HFFc6 (cell line): ENCODE data around the gene TRIM40. TPM values are rescaled to one million over a fixed set of nuclear protein-coding genes. Genes with fewer than 3 reads are reported as not detected.

Source experiments
- DNase-seq: peaks from one replicate; pipeline ENCODE4 v3.0.0-alpha.2; 2018
- H3K27ac Mint-ChIP-seq: 2 replicates; pipeline ENCODE4 v1.8.0; 2020; ENCODE audit warnings: mild to moderate bottlenecking, mixed read lengths
- H3K27me3 Mint-ChIP-seq: 2 replicates; pipeline ENCODE4 v1.8.0; 2021; ENCODE audit warnings: mild to moderate bottlenecking, moderate library complexity, mixed read lengths; ENCODE audit not compliant: insufficient read depth
- H3K36me3 Mint-ChIP-seq: 2 replicates; pipeline ENCODE4 v1.8.0; 2021; ENCODE audit warnings: low read depth, mixed read lengths
- H3K4me1 Mint-ChIP-seq: 2 replicates; pipeline ENCODE4 v1.8.0; 2020; ENCODE audit warnings: low read depth, mixed read lengths
- H3K4me3 Mint-ChIP-seq: 2 replicates; pipeline ENCODE4 v1.8.0; 2020; ENCODE audit warnings: mild to moderate bottlenecking, moderate library complexity, mixed read lengths
- H3K9me3 Mint-ChIP-seq: 2 replicates; pipeline ENCODE4 v1.8.0; 2020; ENCODE audit warnings: mild to moderate bottlenecking, mixed read lengths
- CTCF ChIP-seq: fragments of 200-600 bp; sonication (generic); IDR thresholded peaks from 2 replicates; pipeline ENCODE4 v1.5.0; 2021; ENCODE audit warnings: antibody characterized with exemption, mild to moderate bottlenecking
- total RNA-seq, 6 experiments: library from RNA; stranded (reverse); fragmentation: NEBNext Ultra II Directional; extraction: Animal tissue kit (Norgen Biotek cat#: 25700); gene quantifications; 2 replicates in 1 of 6; 3 replicates in 5 of 6; pipeline ENCODE4 v1.2.3, GENCODE V29; 2021

Gene TRIM40
- total RNA-seq, 6 experiments from 2014 or later, result not detected

- Mint-ChIP-seq H3K4me1 (no peaks in the 10 kb centered on the region; the same call in 1 of the 2 replicates), H3K9me3 (no peaks in the 10 kb centered on the region), H3K36me3 (no peaks in the 10 kb centered on the region), H3K4me3 (no peak overlapping the region), H3K27me3 (peaks cover 34% of the 10 kb centered on the region), H3K27ac (no peak overlapping the region)
- DNase-seq, result no peak
- TF ChIP-seq CTCF, result no peak
Observed at GRCh38 chr6:30147096-30147495, 11.2 kb downstream of the TRIM40 start.

- Mint-ChIP-seq H3K36me3 (no peaks in the 10 kb centered on the region), H3K4me1 (peaks cover under 1% of the 10 kb centered on the region), H3K27ac (no peak overlapping the region), H3K27me3 (peaks cover 37% of the 10 kb centered on the region), H3K9me3 (no peaks in the 10 kb centered on the region), H3K4me3 (no peak overlapping the region)
- TF ChIP-seq CTCF, result peak; percentile 34
- no peak for DNase-seq
Observed at GRCh38 chr6:30149234-30149633, 13.3 kb downstream of the TRIM40 start.

- Mint-ChIP-seq H3K36me3 (no peaks in the 10 kb centered on the region), H3K27me3 (peaks cover 37% of the 10 kb centered on the region), H3K4me3 (no peak overlapping the region), H3K27ac (no peak overlapping the region), H3K9me3 (no peaks in the 10 kb centered on the region), H3K4me1 (peaks cover 8% of the 10 kb centered on the region)
- DNase-seq, result no peak
- TF ChIP-seq CTCF, result no peak
Observed at GRCh38 chr6:30149858-30150550, 14.1 kb downstream of the TRIM40 start.

GRCh38 chr6:30150671-30151395 is 14.9 kb downstream of the TRIM40 start:
- H3K27me3 Mint-ChIP-seq, result peaks cover 37% of the 10 kb centered on the region
- TF ChIP-seq CTCF, result no peak
- H3K36me3 Mint-ChIP-seq, result no peaks in the 10 kb centered on the region
- peaks cover 17% of the 10 kb centered on the region for H3K4me1 Mint-ChIP-seq
- DNase-seq, result no peak
- no peak overlapping the region for H3K27ac Mint-ChIP-seq
- H3K4me3 Mint-ChIP-seq, result no peak overlapping the region
- no peaks in the 10 kb centered on the region for H3K9me3 Mint-ChIP-seq

- no peak for TF ChIP-seq CTCF
- H3K36me3 Mint-ChIP-seq, result no peaks in the 10 kb centered on the region
- no peak overlapping the region for H3K4me3 Mint-ChIP-seq
- no peaks in the 10 kb centered on the region for H3K9me3 Mint-ChIP-seq
- H3K4me1 Mint-ChIP-seq, result peaks cover 23% of the 10 kb centered on the region
- no peak for DNase-seq
- no peak overlapping the region for H3K27ac Mint-ChIP-seq
- peaks cover 37% of the 10 kb centered on the region for H3K27me3 Mint-ChIP-seq
Observed at GRCh38 chr6:30151580-30151979, 15.6 kb downstream of the TRIM40 start.
